ENCODE results near the gene MAPK10.

The MAPK10 gene

GRCh38 chr4:86132468-86132867 is 227.4 kb downstream of the MAPK10 start:
- no peak overlapping the region for H3K4me3 ChIP-seq (ENCODE audit: low read length)
- DNase-seq (ENCODE audit: low read depth, low spot score) = no peak

DNA sequence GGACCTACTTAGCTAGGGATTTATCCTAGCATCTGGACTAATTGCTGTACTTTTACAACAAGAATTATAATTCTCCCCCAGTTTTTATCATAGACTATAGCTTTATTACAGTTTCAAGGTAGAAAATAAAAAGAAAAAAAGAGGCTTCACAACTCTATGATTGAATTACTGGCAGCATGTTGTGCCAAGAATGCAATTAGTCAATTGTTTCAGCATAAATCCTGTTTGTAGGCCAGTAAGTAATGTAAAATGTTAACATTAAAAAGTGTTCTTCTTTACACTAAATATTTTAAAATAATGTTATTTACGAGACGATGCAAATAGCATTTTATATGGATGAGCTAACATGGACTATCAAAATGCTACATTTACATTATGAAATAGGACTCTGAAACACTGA is 228.4 kb downstream of the MAPK10 start:
- H3K4me3 ChIP-seq (ENCODE audit: low read length) = no peak overlapping the region
- DNase-seq (ENCODE audit: low read depth, low spot score) = no peak

DNA sequence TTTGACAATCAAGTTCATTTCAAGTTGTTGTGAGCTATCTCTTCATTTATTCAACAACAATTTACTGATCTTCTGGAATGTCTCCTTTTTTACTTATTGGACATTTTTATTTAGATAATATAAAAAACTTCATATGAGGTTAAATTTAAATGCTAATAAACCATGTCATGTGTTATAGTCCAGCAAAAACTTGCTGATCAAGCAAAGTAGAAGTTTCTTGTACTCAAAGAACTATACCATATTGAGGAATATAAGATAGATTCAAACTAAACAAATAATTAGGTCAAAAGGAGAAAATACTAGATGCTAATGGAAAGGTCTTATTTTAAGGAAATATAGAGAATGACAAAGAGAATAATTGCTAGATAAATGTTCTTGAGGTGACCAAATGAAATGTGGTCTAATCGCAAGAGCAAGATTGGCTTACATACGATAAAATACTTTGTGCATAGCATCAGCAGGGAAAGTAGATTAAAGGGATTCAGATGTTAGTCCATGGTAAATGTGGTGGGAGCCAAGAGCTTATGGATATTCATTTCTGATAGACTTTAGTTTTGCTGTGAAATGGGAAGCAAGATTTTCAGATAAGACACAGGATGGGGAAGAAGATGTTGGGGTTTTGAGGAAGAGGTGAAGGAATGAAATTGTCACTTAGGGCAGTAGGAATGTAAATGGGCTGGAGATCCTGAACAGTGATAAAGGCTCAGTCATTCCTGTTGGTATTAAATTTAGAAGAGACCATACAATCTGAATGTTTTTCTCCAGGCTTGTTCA is 229.5 kb downstream of the MAPK10 start:
- DNase-seq (ENCODE audit: low read depth, low spot score) = no peak
- H3K4me3 ChIP-seq (ENCODE audit: low read length) = no peak overlapping the region

- H3K4me3 ChIP-seq (ENCODE audit: low read length) = no peak overlapping the region
Measured at GRCh38 chr4:86129546-86129945, 230.3 kb downstream of the MAPK10 start.

GRCh38 chr4:86122404-86122803 is 237.4 kb downstream of the MAPK10 start:
- DNase-seq (ENCODE audit: low read depth, low spot score) = no peak
- H3K4me3 ChIP-seq (ENCODE audit: low read length) = no peak overlapping the region

More at GRCh38 chr4:86129546-86129945, 230.3 kb downstream of the MAPK10 start:
- no peak for DNase-seq (ENCODE audit: low read depth, low spot score)

DNA sequence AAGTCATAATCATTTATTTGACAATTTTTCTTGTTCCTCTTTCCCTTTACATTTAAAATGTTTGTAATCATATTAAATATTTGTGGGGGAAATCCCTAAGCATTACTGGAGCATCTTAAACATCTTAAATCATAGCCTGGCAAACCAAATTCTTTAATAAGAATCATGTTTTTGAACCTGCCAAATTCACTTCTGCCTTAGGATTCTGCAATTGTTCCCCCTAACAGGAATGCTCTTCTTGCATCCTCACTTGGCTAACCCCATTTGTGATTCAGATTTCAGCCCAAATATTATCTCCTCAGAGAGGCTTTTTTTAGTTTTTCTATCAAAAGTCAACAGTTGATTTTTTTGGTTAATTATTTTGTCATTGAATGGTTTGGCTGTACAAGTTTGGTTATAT is 241.1 kb downstream of the MAPK10 start:
- DNase-seq (ENCODE audit: low read depth, low spot score) = no peak
- H3K4me3 ChIP-seq (ENCODE audit: low read length) = no peak overlapping the region

DNA sequence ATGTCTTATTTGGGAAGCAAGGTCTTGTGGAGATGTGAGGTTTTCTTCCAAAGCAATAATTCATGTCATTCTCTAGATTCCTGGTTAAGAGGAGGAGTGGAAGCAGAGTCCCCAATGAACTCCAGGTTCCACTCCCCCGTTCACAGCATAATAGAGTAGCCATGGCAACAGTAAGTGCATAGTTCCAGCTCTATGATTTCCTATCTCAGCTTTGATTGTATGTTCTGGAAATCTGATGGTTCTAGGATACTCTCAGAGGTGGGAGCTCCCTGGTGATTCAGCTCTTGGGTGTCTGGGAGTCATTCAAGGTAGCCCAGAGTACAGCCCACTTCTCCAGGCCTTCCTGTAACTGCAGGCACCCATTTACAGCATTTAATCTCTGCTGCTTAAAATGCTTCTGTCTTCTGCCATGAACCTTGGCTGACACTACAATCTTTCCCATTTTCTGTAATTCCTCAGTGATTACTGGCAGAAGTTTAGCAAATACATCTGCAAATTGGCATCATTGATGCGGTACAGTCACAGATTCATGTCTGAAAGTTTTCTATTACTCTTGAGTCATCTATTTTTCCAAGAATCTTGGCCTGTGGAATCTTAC is 242.0 kb downstream of the MAPK10 start:
- DNase-seq (ENCODE audit: low read depth, low spot score) = no peak
- no peak overlapping the region for H3K4me3 ChIP-seq (ENCODE audit: low read length)

DNA sequence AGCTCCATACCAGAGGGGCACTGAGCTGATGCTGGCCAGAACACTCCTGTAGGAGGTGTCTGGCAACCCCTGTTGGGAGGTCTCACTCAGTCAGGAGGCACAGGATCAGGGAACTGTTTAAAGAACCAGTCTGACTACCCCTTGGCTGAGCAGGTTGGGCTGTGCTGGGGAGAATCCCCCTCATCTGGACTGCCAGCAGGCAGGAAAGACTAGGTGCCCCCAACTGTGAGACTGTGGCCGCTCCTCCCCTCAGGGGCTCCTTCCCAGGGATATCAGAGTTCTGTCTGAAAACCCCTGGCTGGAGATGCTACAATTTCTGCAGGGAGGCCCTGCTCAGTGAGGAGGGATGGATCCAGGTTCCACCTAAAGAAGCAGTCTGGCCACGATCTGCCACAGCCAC is 245.3 kb downstream of the MAPK10 start:
- H3K4me3 ChIP-seq (ENCODE audit: low read length) = no peak overlapping the region
- no peak for DNase-seq (ENCODE audit: low read depth, low spot score)

DNA sequence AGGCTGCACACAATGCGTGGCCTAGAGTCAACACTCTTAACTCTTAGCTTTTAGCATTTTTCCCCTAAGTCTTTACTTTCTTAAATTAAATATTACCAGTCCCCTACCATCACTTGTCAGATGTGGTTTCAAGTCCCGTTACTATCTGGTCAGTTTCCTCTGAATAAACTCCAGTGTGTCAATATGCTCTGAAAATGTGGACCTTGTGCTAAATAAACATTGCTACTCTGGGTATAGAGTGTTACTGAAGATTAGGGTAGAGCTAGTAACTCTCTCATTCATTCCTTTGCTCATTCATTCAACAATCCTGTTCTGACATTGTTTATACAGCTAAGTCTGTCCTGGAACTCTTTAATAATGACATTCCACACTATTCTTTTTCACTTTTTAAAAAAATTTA is 251.0 kb downstream of the MAPK10 start:
- DNase-seq (ENCODE audit: low read depth, low spot score) = no peak
- no peak overlapping the region for H3K4me3 ChIP-seq (ENCODE audit: low read length)

- no peak for DNase-seq (ENCODE audit: low read depth, low spot score)
Measured at GRCh38 chr4:86108137-86108536, 251.7 kb downstream of the MAPK10 start.

GRCh38 chr4:86107112-86107511 is 252.7 kb downstream of the MAPK10 start:
- no peak overlapping the region for H3K4me3 ChIP-seq (ENCODE audit: low read length)
- no peak for DNase-seq (ENCODE audit: low read depth, low spot score)

More at GRCh38 chr4:86108137-86108536, 251.7 kb downstream of the MAPK10 start:
- H3K4me3 ChIP-seq (ENCODE audit: low read length) = no peak overlapping the region

GRCh38 chr4:86106475-86106874 is 253.4 kb downstream of the MAPK10 start:
- H3K4me3 ChIP-seq (ENCODE audit: low read length) = no peak overlapping the region
- no peak for DNase-seq (ENCODE audit: low read depth, low spot score)

GRCh38 chr4:86101841-86102240 is 258.0 kb downstream of the MAPK10 start:
- H3K4me3 ChIP-seq (ENCODE audit: low read length) = no peak overlapping the region
- DNase-seq (ENCODE audit: low read depth, low spot score) = no peak

DNA sequence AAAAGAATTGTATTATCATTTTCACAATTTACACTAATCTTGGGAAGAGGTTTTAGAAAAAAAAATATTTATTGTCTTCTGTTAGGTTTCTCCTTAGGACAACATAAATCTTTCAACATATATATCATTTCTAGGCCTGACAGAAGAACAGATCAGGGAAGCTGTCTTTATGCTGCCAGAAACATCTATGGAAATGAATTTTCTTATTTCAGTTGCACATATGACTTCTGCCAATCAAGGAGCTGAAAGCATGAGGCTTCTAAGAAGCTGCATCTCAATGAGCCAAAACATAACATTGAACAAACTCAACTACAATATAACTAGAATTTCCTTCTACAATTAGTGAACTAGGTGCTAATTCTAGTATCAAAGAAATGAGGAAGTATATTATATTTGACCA is 258.4 kb downstream of the MAPK10 start:
- H3K4me3 ChIP-seq (ENCODE audit: low read length) = no peak overlapping the region
- DNase-seq (ENCODE audit: low read depth, low spot score) = no peak

GRCh38 chr4:86100539-86101215 is 259.2 kb downstream of the MAPK10 start:
- DNase-seq (ENCODE audit: low read depth, low spot score) = no peak
- H3K4me3 ChIP-seq (ENCODE audit: low read length) = no peak overlapping the region

DNA sequence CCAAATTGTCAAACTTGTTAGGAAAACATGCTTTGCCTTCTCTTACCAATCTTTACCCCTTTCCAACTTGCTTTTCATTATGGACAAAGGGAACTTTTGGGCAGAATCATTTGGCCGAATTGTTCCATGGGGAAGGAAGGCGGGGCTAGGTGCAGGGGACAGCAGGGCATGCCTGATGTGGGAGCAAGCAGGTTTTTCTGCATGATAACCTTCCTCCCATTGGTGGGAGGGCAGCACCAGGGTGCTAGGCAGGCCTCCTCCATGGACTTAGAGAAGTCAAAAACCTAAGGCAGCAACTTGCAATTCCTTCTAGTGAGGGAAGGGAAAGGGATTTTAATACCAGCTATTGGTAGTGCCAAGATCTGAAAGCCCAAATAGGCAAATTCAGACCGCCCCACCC is 260.5 kb downstream of the MAPK10 start:
- H3K4me3 ChIP-seq (ENCODE audit: low read length) = no peak overlapping the region
- DNase-seq (ENCODE audit: low read depth, low spot score) = no peak

- DNase-seq (ENCODE audit: low read depth, low spot score) = no peak
Measured at GRCh38 chr4:86098691-86099090, 261.2 kb downstream of the MAPK10 start.

GRCh38 chr4:86096373-86096772 is 263.5 kb downstream of the MAPK10 start:
- H3K4me3 ChIP-seq (ENCODE audit: low read length) = no peak overlapping the region
- DNase-seq (ENCODE audit: low read depth, low spot score) = no peak

More at GRCh38 chr4:86098691-86099090, 261.2 kb downstream of the MAPK10 start:
- no peak overlapping the region for H3K4me3 ChIP-seq (ENCODE audit: low read length)

DNA sequence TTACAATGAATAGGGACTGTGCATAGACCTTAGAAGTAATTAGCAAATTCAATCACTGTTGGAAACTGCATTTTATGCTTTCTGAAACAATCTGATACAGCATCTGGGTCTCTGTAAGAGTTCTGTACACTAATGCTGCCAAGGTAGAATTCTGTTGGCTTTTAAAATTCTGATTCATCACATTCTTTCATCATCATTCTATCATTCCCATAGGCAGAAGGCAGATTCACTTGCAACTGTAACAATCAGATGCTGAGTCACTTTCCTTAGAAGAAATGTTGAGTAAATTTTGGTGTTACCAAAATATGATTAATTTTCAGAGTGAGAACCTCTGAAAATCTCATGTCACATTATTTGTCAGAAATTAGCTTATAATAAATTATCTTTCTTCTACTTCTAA is 267.2 kb downstream of the MAPK10 start:
- no peak overlapping the region for H3K4me3 ChIP-seq (ENCODE audit: low read length)
- DNase-seq (ENCODE audit: low read depth, low spot score) = no peak

GRCh38 chr4:86091201-86091600 is 268.7 kb downstream of the MAPK10 start:
- no peak for DNase-seq (ENCODE audit: low read depth, low spot score)
- no peak overlapping the region for H3K4me3 ChIP-seq (ENCODE audit: low read length)

All from Jurkat, Clone E6-1 (cell line).